Hematopoietic multipotent progenitor cell treated with erythropoietin and hydrocortisone succinate and interleukin-3 and kit ligand, for 17 days (in vitro differentiated cells): ENCODE data around the gene ALG5.

ENCODE experiments used
- DNase-seq: peaks from one replicate; pipeline ENCODE4 v3.0.0-alpha.2; 2015; ENCODE audit warnings: low spot score

ALG5 gene

DNA sequence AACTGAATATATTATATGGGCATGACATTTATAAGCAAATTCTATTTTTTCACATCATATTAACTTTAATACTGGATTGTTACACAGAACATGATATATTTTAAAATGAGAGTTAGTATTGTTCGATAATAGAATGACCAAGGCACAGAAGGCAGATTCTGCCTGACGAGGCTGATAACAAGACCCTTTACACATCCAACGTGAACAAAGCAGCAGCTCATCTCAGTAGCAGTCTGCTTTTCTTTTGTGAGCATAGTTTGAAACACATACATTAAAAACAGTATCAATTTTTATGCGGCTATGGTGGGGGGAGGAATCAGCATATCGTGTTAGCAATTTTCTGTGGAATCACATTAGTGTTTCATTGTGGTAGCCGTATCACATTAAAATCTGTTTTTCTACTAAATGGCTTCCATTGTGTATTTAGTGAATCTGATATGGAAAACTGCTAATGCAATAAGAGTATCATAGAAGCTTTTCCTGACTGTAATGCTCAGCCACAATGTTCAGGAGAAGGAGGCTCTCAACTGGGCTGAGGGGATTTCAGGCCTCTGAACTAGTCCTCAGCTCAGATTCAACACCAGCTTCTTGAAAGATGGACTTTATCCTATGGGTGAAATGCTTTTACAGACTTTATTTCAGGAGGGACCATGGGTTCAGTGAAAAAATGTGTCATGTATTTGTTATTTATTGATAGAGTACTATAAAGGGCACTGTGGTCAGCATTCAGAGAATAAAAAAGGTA, 83.1 kb downstream of the ALG5 start:
- DNase-seq = no peak

DNA sequence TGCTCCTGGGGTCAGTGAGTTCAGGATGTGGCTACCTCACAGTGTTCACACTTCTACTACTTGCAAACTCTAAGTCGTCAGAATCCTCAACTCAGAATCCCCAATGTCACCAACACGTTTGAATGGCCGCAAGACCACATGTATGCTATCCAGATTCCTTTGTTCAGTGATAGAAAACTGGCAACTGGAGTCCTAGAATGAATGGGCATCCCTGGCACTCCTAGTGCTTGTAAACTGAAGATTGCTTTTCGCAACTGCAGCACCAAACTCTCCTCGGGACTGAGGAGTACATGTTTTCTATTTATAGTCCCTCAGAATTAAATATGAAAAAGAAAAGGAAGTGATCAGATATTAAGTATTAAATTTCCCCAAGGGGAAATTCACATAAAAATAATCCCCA, 84.0 kb downstream of the ALG5 start:
- no peak for DNase-seq

DNA sequence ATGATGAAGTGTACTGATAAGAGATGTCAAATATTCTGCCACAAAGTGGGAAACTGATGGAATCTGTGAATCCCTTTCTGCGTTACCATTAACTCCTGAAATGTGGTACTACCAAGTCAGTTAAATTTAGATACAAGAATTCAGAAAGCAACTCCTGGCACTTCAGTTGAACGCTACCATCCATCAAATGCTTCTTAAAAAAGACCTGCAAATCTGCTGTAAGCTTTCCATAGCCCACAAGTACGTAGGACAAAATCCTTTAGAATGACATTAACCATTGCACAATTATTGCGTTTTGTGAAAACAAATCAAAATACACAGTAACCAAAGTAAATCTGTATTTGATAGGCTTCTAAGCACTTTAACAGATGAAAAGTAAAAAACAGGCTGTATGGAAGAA, 84.5 kb downstream of the ALG5 start:
- DNase-seq = no peak

DNA sequence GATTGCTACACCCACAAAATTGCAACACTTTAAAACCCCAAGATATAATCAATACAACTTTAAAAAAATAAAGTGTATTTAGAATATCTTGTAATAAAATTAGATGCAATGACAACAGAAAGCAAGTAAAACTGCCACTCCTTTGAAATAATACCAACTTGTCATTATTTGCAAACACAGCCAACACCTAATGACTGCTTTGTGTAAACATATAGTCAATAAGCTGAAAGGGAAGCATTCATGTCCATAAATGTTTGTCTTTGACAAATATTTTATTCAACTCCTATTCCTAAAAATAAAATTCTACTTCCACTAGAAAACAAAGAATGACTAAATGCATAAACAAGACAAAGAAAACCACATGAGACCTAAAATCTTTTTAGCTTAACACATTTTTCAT, 85.7 kb downstream of the ALG5 start:
- no peak for DNase-seq

DNA sequence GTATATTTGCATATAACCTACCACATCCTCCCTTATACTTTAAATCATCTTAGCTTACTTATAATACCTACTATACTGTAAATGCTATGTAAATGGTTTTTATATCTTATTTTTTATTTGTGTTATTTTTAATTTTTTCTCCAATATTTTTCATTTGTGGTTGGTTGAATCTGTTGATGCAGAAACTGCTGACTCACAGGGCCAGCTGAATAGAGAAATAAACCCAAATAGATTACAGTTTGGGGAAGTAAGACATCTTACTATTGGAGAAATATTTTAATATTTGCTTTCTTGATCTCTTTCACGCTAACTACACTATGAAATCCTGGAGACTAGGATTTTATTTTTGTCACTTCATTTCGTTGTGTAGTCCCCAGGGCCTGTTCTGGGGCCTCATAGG, 86.2 kb downstream of the ALG5 start:
- DNase-seq = no peak

DNA sequence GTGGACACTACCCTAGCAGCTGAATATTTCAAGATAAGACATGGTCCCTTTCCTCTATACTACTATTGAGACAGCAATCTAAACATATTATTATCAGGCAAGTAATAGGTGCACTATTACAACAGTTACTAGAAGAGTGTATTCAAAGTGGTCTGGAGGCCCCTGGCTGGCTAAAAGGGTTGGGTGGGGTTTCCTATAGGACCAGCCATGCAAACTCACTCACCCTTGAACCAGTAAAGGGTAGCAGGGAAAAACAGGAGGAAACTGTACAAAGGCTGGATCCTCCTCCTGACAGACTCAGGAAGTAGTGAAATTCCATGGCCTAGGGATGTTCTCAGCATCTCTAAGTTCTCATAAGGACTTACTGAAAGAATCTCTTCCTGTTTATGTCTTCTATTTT, 86.8 kb downstream of the ALG5 start:
- DNase-seq = no peak

DNA sequence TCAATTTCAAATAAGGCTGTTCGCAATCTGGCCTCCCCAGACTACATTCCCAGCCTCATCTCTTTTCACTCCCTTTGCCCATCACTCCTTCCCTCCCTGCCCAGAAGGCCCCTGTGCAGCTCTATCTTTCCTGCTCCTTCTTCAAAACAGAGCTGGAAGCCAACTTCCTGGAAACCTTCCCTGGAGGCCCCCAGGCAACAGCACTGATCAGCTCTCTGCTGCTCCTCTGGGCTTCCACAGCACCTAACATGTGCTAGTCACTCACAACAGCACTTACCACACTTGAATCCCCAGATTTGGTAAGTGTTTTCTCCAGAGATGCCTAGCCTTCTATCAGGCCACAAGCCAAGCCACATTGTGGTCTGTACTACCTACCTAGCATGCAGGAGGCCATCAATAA, 88.6 kb downstream of the ALG5 start:
- DNase-seq = no peak

DNA sequence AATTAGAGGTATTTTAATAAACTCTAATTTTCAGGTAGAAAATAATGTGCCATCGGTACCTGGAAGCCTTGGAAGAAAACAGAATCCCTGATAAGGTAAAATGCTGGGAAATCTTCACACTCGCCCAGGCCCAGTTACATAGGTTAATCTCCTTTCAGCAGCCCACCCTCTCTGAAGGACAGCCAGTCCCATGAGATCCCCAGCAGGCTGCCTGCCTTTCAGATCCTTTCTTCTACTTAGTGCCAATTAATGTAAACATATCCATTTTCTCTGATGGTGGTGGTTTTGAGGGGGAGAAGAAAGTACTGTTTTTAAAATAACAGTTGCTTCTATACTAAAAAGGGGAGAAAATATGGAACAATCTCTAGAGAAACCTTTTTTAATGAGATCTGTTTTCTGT, 91.3 kb downstream of the ALG5 start:
- no peak for DNase-seq

DNA sequence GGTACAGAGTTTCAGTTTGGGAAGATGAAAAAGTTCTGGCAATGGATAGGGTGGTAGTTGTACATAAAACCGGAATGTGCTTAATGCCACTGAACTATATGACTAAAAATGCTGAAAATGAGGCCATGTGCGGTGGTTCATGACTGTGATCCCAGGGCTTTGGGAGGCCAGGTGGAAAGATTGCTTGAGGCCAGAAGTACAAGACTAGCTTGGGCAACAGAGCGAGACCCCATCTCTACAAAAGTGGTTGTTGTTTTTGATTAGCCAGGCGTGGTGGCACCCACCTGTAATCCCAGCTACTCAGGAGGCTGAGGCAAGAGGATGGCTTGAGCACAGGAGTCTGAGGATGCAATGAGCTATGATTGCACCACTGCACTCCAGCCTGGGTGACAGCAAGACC, 91.9 kb downstream of the ALG5 start:
- no peak for DNase-seq

DNA sequence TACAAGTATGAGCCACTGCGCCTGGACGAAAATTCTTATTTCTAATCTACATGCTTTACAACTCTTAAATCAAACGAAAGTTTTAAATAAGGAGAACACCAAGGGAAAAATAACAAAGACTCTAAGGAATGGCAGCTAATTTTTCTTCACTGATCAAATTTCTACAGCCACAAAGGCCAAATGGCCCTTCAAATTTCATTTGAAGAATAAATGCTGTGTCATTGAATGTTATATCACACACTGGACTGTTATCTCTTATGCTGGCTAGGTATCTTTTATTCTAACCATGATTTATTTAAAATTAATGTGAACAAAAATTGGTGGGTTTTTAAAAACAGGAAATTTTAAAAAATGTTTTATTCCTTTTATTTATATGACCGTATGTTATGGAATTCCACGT, 93.2 kb downstream of the ALG5 start:
- DNase-seq = no peak

DNA sequence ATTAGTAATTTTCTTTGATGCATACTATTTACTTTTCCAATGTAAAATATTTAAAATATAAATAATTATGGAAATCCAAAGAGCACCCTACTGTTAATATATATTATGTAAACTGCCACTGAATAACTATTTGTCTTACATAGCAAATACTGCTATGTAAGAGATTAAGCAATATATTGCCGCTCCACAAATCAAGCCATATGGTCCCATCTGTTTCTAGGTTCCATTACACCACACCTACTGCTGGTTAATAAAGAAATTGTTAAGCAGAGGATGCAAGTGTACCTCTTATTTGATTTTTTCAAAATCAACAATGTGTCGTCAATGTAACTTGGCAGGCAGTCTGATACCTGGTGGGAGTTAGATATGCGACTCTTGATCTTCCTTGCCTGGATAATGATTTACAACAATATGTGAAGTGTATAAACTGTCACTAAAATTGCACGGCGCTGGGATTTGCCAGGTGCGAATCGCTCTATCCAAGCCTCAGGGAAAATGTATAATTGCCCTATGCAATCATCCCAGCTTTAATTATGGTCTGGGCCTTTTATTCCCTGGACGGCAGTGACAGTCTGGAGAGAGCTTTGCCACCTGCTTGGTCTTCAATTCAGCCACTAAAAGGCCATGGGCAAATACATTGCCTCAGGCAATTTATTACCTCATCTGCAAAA, 95.1 kb downstream of the ALG5 start:
- no peak for DNase-seq
